HL-60 (cell line): ENCODE results near the gene TMPRSS7.

Experiments used
- GABPA ChIP-seq: IDR thresholded peaks from 2 replicates; pipeline ENCODE4 v1.6.1; 2012; ENCODE audit warnings: low read depth
- POLR2AphosphoS5 ChIP-seq: IDR thresholded peaks from 2 replicates; pipeline ENCODE4 v1.6.1; 2012; ENCODE audit warnings: low read depth
- SPI1 ChIP-seq: IDR thresholded peaks from 2 replicates; pipeline ENCODE4 v1.6.1; 2012; ENCODE audit warnings: low read depth, mild to moderate bottlenecking, borderline replicate concordance
- TF ChIP-seq, protein P1 (sequence below): IDR thresholded peaks from one replicate; pipeline ENCODE4 v1.5.1; 2011; ENCODE audit warnings: low read length, control low read depth, inconsistent platforms; ENCODE audit not compliant: insufficient read depth
- TF ChIP-seq, protein P2 (sequence below): IDR thresholded peaks from 2 replicates; pipeline ENCODE4 v1.6.1; 2012; ENCODE audit warnings: low read depth; ENCODE audit not compliant: insufficient replicate concordance

DNA sequence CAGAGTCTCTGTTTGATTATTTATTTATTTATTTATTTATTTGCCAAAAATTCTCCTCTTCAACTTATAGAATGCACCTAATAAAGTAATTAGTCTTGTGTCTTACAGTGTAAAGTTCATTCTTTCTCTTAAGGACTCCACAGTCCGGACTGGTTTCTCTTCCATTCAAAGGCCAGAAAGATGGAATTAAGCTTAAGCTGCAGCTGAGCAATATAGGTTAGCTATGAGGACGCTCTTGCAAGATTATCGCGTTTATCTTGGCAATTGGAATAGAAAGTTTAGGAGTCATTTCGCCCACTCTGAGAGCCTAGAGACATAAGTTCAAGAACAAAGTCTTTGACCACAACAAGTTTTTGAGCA, 20.8 kb upstream of the TMPRSS7 start:
- TF ChIP-seq POLR2AphosphoS5 (no peak), SPI1 (no peak), GABPA (no peak)
- TF ChIP-seq, protein P1, sequence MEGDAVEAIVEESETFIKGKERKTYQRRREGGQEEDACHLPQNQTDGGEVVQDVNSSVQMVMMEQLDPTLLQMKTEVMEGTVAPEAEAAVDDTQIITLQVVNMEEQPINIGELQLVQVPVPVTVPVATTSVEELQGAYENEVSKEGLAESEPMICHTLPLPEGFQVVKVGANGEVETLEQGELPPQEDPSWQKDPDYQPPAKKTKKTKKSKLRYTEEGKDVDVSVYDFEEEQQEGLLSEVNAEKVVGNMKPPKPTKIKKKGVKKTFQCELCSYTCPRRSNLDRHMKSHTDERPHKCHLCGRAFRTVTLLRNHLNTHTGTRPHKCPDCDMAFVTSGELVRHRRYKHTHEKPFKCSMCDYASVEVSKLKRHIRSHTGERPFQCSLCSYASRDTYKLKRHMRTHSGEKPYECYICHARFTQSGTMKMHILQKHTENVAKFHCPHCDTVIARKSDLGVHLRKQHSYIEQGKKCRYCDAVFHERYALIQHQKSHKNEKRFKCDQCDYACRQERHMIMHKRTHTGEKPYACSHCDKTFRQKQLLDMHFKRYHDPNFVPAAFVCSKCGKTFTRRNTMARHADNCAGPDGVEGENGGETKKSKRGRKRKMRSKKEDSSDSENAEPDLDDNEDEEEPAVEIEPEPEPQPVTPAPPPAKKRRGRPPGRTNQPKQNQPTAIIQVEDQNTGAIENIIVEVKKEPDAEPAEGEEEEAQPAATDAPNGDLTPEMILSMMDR = no peak
- TF ChIP-seq, protein P2, sequence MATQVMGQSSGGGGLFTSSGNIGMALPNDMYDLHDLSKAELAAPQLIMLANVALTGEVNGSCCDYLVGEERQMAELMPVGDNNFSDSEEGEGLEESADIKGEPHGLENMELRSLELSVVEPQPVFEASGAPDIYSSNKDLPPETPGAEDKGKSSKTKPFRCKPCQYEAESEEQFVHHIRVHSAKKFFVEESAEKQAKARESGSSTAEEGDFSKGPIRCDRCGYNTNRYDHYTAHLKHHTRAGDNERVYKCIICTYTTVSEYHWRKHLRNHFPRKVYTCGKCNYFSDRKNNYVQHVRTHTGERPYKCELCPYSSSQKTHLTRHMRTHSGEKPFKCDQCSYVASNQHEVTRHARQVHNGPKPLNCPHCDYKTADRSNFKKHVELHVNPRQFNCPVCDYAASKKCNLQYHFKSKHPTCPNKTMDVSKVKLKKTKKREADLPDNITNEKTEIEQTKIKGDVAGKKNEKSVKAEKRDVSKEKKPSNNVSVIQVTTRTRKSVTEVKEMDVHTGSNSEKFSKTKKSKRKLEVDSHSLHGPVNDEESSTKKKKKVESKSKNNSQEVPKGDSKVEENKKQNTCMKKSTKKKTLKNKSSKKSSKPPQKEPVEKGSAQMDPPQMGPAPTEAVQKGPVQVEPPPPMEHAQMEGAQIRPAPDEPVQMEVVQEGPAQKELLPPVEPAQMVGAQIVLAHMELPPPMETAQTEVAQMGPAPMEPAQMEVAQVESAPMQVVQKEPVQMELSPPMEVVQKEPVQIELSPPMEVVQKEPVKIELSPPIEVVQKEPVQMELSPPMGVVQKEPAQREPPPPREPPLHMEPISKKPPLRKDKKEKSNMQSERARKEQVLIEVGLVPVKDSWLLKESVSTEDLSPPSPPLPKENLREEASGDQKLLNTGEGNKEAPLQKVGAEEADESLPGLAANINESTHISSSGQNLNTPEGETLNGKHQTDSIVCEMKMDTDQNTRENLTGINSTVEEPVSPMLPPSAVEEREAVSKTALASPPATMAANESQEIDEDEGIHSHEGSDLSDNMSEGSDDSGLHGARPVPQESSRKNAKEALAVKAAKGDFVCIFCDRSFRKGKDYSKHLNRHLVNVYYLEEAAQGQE = no peak
